Mammary epithelial cell (primary cell): ENCODE measurements around the gene ZNF354C.

ENCODE experiments used
- EZH2 ChIP-seq: IDR thresholded peaks from 2 replicates; pipeline ENCODE4 v1.6.1; 2012; ENCODE audit warnings: low read length, inconsistent platforms, borderline replicate concordance
- TF ChIP-seq, protein P1 (sequence below), 2 donors: IDR thresholded peaks in 1 of 2; conservative IDR thresholded peaks in 1 of 2; 2 replicates each; pipeline ENCODE4 v1.5.1; 2011 to 2012; ENCODE audit warnings: inconsistent platforms in 2 of 2, low read length in 2 of 2, mild to moderate bottlenecking in 2 of 2, control low read depth in 1 of 2, low read depth in 1 of 2; ENCODE audit not compliant: insufficient read depth in 1 of 2; ENCODE audit errors: extremely low read depth in 1 of 2

GRCh38 chr5:179132586-179133355 is 72.6 kb downstream of the ZNF354C start:
- TF ChIP-seq, protein P1, sequence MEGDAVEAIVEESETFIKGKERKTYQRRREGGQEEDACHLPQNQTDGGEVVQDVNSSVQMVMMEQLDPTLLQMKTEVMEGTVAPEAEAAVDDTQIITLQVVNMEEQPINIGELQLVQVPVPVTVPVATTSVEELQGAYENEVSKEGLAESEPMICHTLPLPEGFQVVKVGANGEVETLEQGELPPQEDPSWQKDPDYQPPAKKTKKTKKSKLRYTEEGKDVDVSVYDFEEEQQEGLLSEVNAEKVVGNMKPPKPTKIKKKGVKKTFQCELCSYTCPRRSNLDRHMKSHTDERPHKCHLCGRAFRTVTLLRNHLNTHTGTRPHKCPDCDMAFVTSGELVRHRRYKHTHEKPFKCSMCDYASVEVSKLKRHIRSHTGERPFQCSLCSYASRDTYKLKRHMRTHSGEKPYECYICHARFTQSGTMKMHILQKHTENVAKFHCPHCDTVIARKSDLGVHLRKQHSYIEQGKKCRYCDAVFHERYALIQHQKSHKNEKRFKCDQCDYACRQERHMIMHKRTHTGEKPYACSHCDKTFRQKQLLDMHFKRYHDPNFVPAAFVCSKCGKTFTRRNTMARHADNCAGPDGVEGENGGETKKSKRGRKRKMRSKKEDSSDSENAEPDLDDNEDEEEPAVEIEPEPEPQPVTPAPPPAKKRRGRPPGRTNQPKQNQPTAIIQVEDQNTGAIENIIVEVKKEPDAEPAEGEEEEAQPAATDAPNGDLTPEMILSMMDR (conservative IDR thresholded peaks at IDR 0.05 in 1 of 2, IDR thresholded peaks at IDR 0.05 in 1 of 2; ENCODE audit: extremely low read depth in 1 of 2, insufficient read depth in 1 of 2, low read depth in 1 of 2, low read length in 2 of 2) = no peak
- TF ChIP-seq EZH2 = no peak
